H1 (cell line): ENCODE results near the gene MYH6.

ENCODE experiments used
- CBX5 ChIP-seq: fragments of 300-800, 300-1000 bp; sonication (generic); IDR thresholded peaks from 2 replicates; pipeline ENCODE4 v1.7.1; 2016; ENCODE audit warnings: antibody characterized with exemption, low read length, low read depth
- CTCF ChIP-seq, 3 experiments: IDR thresholded peaks; 1 replicate in 2 of 3; 2 replicates in 1 of 3; pipeline versions ENCODE4 v1.5.1 to v1.6.1; 2011; ENCODE audit warnings: low read length in 3 of 3, mild to moderate bottlenecking in 3 of 3, inconsistent platforms in 2 of 3, low read depth in 1 of 3, moderate library complexity in 1 of 3; ENCODE audit not compliant: insufficient read depth in 1 of 3; ENCODE audit errors: control extremely low read depth in 1 of 3
- EP300 ChIP-seq, 2 experiments: IDR thresholded peaks; 1 replicate in 1 of 2; 2 replicates in 1 of 2; pipeline ENCODE4 v1.6.1; 2011 to 2012; ENCODE audit warnings: low read depth in 2 of 2, low read length in 2 of 2, mild to moderate bottlenecking in 2 of 2, borderline replicate concordance in 1 of 2, inconsistent platforms in 1 of 2, moderate library complexity in 1 of 2
- EZH2 ChIP-seq: fragments of 200-600 bp; sonication (generic); IDR thresholded peaks from 2 replicates; pipeline ENCODE4 v1.7.1; 2012; ENCODE audit warnings: low read depth, mild to moderate bottlenecking, moderate library complexity, low read length, inconsistent platforms; ENCODE audit not compliant: severe bottlenecking
- HDAC6 ChIP-seq: IDR thresholded peaks from one replicate; pipeline ENCODE4 v1.7.1; 2012; ENCODE audit warnings: low read depth, mild to moderate bottlenecking, inconsistent platforms, low read length, moderate library complexity
- KDM4A ChIP-seq: IDR thresholded peaks from one replicate; pipeline ENCODE4 v1.7.1; 2012; ENCODE audit warnings: low read depth, mild to moderate bottlenecking, moderate library complexity, low read length, inconsistent platforms; ENCODE audit not compliant: severe bottlenecking
- MAX ChIP-seq: IDR thresholded peaks from 2 replicates; pipeline ENCODE4 v1.6.1; 2012; ENCODE audit warnings: inconsistent platforms
- POLR2A ChIP-seq, 2 experiments: IDR thresholded peaks; 1 replicate in 1 of 2; 2 replicates in 1 of 2; pipeline ENCODE4 v1.6.1; 2011; ENCODE audit warnings: low read depth in 2 of 2, low read length in 2 of 2, mild to moderate bottlenecking in 2 of 2; ENCODE audit errors: control extremely low read depth in 1 of 2
- RAD21 ChIP-seq, 2 experiments: IDR thresholded peaks in 1 of 2; conservative IDR thresholded peaks in 1 of 2; 2 replicates each; pipeline ENCODE4 v1.6.1; 2011; ENCODE audit warnings: low read depth in 2 of 2, low read length in 2 of 2, improper control_type of control experiment in 1 of 2, inconsistent platforms in 1 of 2, mild to moderate bottlenecking in 1 of 2, moderate library complexity in 1 of 2
- SP2 ChIP-seq: IDR thresholded peaks from 2 replicates; pipeline ENCODE4 v1.6.1; 2012; ENCODE audit warnings: mild to moderate bottlenecking, low read length, inconsistent platforms
- TAF1 ChIP-seq: IDR thresholded peaks from 2 replicates; pipeline ENCODE4 v1.6.1; 2011; ENCODE audit warnings: mild to moderate bottlenecking, low read depth, low read length
- TEAD4 ChIP-seq: IDR thresholded peaks from 2 replicates; pipeline ENCODE4 v1.6.1; 2012; ENCODE audit warnings: low read depth, low read length, inconsistent platforms, mixed read lengths
- ZNF274 ChIP-seq: IDR thresholded peaks from 2 replicates; pipeline ENCODE4 v1.7.0; 2012; ENCODE audit warnings: low read length, borderline replicate concordance; ENCODE audit errors: extremely low read depth

GRCh38 chr14:23438101-23438971 lies 30.3 kb upstream of the MYH6 start:
- TF ChIP-seq CTCF (IDR thresholded peaks at IDR 0.05; ENCODE audit: control extremely low read depth in 1 of 3, insufficient read depth in 1 of 3, low read depth in 1 of 3, low read length in 3 of 3) = no peak
- no peak for TF ChIP-seq TEAD4
- no peak for TF ChIP-seq TAF1
- TF ChIP-seq MAX = no peak
- TF ChIP-seq RAD21 (IDR thresholded peaks at IDR 0.05 in 1 of 2, conservative IDR thresholded peaks at IDR 0.05 in 1 of 2; ENCODE audit: low read depth in 2 of 2, low read length in 2 of 2) = no peak
- TF ChIP-seq ZNF274 = no peak
- TF ChIP-seq POLR2A (IDR thresholded peaks at IDR 0.05; ENCODE audit: control extremely low read depth in 1 of 2, low read depth in 2 of 2, low read length in 2 of 2) = no peak
- no peak for TF ChIP-seq EZH2
- TF ChIP-seq KDM4A = no peak
- no peak for TF ChIP-seq CBX5
- no peak for TF ChIP-seq SP2
- TF ChIP-seq HDAC6 = no peak
- TF ChIP-seq EP300 (IDR thresholded peaks at IDR 0.05; ENCODE audit: borderline replicate concordance in 1 of 2, low read depth in 2 of 2, low read length in 2 of 2) = no peak
